Measurements from ENCODE around the gene MIX23. TPM values are rescaled to one million over a fixed set of nuclear protein-coding genes. Genes with fewer than 3 reads are reported as not detected.

MIX23 gene
- 21.7 and 25.9 TPM in 2 replicates for total RNA-seq

DNA sequence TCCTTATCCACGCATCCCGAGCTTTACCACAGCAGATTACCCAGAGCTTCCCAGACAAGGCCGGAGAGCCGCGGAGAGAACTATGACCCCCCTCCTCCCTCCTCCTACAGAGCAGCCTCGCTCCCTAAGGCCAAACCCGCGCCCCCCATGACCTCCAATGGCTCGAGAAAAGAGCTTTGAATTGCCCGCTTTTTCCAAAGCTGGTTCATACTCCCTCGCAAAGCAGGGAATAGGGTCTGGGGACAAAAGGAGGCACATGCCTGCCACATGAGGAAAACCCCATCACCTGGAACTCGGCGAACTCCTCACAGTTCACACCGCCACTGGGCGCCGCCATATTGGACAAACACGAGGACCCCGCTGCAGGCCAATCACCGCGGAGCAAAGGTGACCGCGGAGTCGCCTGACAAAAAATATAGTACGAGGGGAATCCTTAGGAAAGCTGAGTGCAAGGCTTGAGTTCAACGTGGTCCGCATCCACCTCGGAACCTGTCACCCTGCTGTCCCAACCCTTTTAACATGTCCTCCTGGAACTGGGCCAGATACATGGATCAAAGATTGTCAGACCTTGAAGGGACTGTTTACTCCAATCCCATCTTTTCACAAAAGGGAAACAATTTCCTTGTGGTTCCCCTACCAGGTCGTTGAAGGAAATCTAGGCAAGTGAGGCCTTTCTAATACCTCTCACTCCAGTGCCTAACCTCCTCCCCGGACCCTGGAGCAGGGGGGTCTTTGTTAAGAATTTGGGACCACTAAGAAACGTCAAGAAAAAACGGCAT is at the start of gene MIX23:
Gene MIX23 (minus strand): TSS at position 344 of the 779 bp plus-strand sequence. CDS start 7 bp downstream, at position 337.
- DNase-seq (ENCODE audit: low read depth in 2 of 2) = peak; percentile 50 to 85

- DNase-seq (ENCODE audit: low read depth in 2 of 2) = no peak
Observed at GRCh38 chr3:122430371-122430770, 47.3 kb upstream of the MIX23 start.

DNA sequence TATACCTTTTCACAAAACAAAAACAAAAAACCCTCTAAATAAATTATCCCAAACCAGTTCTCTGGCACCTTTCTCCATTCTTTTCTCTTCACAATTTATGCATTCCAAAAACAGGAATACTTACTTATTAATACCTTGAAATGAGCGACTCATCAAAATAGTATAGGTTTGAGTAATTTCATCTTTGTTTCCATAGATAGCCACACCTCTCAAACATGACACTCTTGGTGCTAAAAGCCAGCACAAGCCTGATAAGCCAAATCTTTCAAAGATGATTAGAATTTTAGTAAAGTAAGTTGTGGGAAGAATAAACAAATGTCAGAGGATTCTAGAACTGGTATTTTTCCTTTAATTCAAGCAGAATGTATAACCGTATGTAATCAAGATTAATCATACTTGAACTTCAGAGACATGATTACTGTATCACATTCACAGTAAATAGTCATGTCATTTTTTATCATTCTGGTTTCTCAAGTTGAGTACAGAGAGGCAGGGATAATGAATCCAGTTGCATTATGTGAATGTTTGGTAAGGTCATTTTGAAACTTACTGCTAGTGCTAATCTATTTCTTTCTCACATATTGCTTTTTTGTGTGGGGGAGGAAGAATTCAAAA is 44.9 kb upstream of the MIX23 start:
- no peak for DNase-seq (ENCODE audit: low read depth in 2 of 2)

DNA sequence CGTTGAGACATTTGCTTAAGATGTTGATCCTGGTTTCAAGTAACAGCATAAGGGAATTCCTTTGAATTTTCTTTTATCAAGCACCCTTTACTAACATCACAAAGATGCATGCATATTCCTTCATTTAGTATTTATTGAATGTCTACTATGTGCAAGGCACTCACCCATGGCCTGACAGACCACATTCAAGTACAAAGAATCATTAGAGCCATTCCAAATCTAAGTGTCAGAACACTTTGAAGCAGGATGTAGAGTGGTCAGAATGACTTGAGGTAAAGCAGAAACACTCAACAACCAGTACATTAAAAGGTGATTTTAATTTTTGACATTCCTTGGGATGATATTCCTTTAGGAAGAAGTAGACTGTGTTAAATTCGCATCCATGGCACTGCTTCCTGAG is 38.8 kb upstream of the MIX23 start:
- DNase-seq (ENCODE audit: low read depth in 2 of 2) = no peak

DNA sequence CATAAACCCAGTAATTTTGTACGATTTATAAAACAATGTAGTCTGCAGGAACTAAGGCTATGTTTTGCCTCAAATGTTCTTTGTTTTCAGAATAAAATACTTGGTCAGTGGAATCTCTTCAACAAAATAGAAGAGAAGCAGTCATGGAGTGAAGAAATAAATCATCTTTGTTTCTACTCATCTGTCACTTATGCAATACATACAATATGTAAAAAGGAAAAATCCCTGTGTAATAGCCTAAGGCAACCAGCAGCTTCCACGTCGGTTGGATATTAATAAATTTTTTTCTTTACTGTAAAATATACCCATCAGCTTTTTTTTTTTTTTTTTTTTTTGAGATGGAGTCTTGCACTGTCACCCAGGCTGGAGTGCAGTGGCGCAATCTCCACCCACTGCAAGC is 38.1 kb upstream of the MIX23 start:
- DNase-seq (ENCODE audit: low read depth in 2 of 2) = no peak

- peak; percentile 1 to 10 for DNase-seq (ENCODE audit: low read depth in 2 of 2)
Observed at GRCh38 chr3:122416966-122417365, 33.9 kb upstream of the MIX23 start.

GRCh38 chr3:122415762-122416654 is 33.0 kb upstream of the MIX23 start, which contains the start of gene WDR5B:
Gene WDR5B (minus strand): TSS chr3:122416062. CDS start chr3:122415528, 534 bp downstream.
- DNase-seq (ENCODE audit: low read depth in 2 of 2) = peak; percentile 98

GRCh38 chr3:122415104-122415744 is 32.2 kb upstream of the MIX23 start:
- DNase-seq (ENCODE audit: low read depth in 2 of 2) = peak; percentile 14 to 56

GRCh38 chr3:122414391-122414790 is 31.4 kb upstream of the MIX23 start:
- DNase-seq (ENCODE audit: low read depth in 2 of 2) = no peak

- no peak for DNase-seq (ENCODE audit: low read depth in 2 of 2)
Observed at GRCh38 chr3:122410639-122411038, 27.6 kb upstream of the MIX23 start.

- DNase-seq (ENCODE audit: low read depth in 2 of 2) = no peak
Observed at GRCh38 chr3:122410111-122410510, 27.1 kb upstream of the MIX23 start.

- no peak for DNase-seq (ENCODE audit: low read depth in 2 of 2)
Observed at GRCh38 chr3:122409446-122409845, 26.4 kb upstream of the MIX23 start.

DNA sequence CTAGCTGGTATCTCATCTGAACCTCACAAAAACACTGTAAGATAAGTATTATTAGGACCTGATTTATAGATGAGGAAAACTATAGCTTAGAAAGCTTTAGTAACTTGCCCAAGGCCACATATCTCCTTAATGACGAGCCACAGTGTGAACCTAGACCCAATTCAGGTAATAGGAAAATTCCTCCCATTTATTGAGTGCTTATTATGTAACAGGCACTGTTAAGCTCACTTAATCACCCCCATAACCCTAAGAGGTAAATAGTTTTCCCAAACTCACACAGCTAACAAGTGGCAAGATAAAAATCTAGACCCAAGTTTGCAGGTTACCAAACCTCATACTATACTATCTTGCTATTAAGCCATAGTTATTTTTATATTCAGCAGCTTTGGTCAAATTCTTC is 24.9 kb upstream of the MIX23 start:
- DNase-seq (ENCODE audit: low read depth in 2 of 2) = no peak

- DNase-seq (ENCODE audit: low read depth in 2 of 2) = no peak
Observed at GRCh38 chr3:122406198-122406597, 23.2 kb upstream of the MIX23 start.

GRCh38 chr3:122405015-122405414 is 22.0 kb upstream of the MIX23 start:
- no peak for DNase-seq (ENCODE audit: low read depth in 2 of 2)

DNA sequence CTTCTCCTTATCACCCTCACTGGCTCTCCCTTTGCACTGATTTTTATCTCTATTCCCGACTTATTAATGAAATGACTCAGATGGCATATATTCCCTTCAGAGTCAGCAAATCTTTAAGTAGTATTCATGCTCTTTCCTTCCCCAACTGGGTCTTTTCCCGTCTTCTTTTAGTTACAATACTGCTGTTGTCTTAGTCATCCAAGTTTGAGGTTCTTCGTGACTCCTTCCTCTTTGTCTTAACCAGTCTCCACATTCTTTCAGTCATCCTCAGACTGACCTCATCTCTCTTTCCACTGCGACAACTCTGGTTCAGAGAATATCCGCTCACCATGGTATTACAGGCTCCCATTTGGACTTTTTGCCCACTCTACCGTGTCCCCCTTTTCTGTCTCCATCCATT is 20.5 kb upstream of the MIX23 start:
- no peak for DNase-seq (ENCODE audit: low read depth in 2 of 2)

GRCh38 chr3:122398920-122399319 is 15.9 kb upstream of the MIX23 start:
- DNase-seq (ENCODE audit: low read depth in 2 of 2) = no peak

DNA sequence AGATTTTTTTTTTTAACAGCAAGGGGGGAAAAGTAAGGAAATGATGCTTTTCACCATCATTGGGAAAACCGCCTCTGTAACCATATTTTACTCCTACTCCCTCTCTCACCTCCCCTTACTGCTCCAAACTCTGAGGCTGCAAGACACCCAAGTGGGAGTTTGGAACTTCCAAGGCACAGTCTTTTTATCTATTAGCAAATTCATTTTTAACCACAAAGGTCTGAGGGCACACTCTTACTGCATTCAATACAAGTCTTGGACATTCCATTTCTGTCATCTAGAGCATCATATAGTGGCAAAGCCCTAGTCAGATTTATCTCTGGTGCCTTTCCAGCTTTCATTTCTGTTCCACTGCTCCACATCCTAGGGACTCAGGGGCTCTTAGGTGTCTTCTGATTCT is 14.2 kb upstream of the MIX23 start:
- DNase-seq (ENCODE audit: low read depth in 2 of 2) = no peak

GRCh38 chr3:122396511-122396910 is 13.5 kb upstream of the MIX23 start:
- DNase-seq (ENCODE audit: low read depth in 2 of 2) = no peak

DNA sequence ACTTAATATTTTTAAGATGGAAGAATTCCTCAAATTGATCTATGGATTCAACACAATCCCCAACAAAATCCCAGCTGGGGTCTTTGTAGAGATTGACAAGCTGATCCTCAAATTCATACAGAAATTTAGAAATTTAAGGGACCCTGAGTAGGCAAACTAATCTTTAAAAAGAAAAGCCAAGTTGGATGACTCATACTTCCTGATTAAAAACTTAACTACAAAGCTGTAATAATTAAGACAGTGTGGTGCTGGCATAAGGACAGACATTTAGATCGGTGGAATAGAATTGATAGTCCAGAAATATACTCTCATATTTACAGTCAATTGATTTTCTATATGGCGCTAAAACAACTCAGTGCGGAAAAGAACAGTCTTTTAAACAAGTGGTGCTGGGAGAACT is 12.6 kb upstream of the MIX23 start:
- no peak for DNase-seq (ENCODE audit: low read depth in 2 of 2)

GRCh38 chr3:122394173-122394572 is 11.1 kb upstream of the MIX23 start:
- DNase-seq (ENCODE audit: low read depth in 2 of 2) = no peak
